HG03457 (cell line): ENCODE measurements around the gene SOD2.
A peak's percentile ranks its signal among the peaks of the same experiment; 100 is the strongest.
"Not testable (repeated sequence)": the region's sequence is repeated elsewhere in the genome, so short reads cannot be mapped to it uniquely, and the experiment has no call there.

ENCODE experiments used
- ATAC-seq: cut with Tn5 transposase; IDR thresholded peaks from one replicate; pipeline ENCODE4 v1.9.1; 2021; ENCODE audit warnings: moderate number of reproducible peaks; ENCODE audit not compliant: unreplicated experiment

Gene SOD2

GRCh38 chr6:159684013-159684304, 9.1 kb downstream of the SOD2 start:
- ATAC-seq, result no peak

GRCh38 chr6:159682810-159683209, 10.2 kb downstream of the SOD2 start:
- no peak for ATAC-seq

DNA sequence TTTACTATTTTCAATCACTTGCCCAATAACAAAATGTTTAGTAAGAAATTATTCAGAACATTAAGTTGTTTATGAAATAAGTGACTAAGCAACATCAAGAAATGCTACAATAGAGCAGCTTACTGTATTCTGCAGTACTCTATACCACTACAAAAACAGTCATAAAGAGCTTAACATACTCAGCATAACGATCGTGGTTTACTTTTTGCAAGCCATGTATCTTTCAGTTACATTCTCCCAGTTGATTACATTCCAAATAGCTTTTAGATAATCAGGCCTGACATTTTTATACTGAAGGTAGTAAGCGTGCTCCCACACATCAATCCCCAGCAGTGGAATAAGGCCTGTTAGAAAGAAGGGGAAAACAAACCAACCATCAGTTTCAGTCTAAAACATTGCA, 10.7 kb downstream of the SOD2 start:
- ATAC-seq, result no peak

DNA sequence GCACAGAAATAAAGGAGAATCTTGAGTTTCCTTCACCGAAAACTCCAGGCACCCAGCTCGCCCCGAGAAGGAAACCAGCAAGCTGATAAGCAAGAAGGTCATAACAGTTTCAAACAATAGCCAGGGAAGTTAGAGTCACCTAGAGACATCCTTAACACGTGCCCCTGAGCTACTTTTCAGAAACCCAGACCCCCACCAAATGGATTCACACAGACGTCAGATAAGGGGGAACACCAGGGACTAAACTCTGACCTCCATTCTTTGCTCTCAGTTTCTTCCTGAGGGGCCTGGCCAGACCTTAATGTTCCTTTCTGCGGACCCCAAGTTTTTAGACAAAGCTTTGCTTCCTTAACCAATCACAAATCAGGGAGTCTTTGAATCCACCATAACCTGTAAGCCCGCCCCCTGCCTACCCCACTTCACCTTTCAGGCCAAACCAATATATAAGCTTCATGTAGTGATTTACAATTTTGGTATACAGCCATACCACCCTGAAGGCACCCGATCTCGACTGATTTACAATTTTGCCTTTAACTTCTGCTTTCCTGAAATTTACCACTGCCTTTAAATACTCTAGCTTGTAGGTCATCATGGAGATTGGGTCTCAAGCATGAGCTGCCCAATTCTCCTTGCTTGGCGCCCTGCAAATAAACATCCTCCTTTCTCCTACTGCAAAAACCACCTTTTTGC, 11.7 kb downstream of the SOD2 start:
- no peak for ATAC-seq

GRCh38 chr6:159680104-159680503, 12.9 kb downstream of the SOD2 start:
- no peak for ATAC-seq

GRCh38 chr6:159679091-159680077, 13.7 kb downstream of the SOD2 start:
- ATAC-seq, result no peak

- ATAC-seq, result no peak
Measured at GRCh38 chr6:159678574-159678973, 14.5 kb downstream of the SOD2 start.

DNA sequence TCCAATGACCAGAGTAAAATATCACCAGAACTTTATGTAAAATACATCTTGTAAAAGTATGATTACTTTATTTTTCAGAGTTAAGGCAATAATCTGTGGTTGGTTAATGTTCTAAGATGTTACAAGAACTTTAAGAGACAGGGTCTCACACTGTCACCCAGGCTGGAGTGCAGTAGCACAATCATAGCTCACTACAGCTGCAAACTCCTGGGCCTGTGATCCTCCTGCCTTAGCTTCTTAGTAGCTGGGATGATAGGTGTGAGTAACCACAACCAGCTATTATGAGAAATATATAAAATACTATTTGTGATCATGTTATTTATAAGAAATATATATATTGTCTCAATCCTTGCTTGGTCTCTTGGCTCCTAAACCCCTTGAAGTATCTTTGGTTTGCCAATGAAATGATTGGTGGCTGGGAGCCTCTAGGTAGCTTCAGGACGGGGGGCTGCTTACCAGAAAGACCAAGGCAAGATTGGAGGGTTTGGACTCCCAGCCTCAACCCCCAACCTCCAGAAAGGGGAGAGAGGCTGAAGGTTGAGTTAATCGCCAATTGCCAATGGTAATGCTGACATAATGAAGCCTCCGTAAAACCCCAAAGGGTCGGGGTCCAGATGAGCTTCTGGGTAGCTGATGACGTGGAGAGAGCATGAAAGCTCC, 15.4 kb downstream of the SOD2 start:
- no peak for ATAC-seq

DNA sequence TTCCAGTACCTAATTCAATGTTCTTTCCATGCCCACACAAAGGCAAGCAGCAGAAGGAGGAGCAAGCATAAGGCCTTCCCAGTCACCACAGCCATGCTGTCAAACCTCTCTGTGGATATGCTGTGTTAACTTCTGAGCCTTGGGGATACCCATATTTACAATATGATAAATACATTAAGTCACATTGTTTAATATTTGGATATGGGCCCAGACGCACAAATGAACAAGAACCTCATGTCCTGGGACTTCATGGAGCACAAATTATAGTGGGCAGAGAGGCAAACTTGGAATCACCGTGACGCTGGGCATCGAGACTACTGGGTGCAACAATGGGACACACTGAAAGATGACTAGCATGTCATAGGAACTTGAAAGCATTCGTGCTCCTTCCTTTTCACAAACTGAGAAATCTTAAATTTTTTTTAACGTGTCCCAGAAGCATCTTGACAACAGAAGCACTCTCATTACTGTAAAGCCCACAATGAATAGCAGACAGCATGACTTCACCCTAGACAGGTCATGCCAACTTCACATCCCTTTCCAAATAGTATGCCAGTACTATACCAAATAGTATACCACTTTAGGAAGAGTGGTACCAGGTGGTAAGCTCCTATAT, 16.0 kb downstream of the SOD2 start:
- no peak for ATAC-seq

DNA sequence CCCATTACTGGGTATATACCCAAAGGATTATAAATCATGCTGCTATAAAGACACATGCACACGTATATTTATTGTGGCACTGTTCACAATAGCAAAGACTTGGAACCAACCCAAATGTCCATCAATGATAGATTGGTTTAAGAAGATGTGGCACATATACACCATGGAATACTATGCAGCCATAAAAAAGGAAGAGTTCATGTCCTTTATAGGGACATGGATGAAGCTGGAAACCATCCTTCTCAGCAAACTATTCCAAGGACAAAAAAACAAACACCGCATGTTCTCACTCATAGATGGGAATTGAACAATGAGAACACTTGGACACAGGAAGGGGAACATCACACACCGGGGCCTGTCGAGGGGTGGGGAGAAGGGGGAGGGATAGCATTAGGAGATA, 16.8 kb downstream of the SOD2 start:
- ATAC-seq, result not testable (repeated sequence)

DNA sequence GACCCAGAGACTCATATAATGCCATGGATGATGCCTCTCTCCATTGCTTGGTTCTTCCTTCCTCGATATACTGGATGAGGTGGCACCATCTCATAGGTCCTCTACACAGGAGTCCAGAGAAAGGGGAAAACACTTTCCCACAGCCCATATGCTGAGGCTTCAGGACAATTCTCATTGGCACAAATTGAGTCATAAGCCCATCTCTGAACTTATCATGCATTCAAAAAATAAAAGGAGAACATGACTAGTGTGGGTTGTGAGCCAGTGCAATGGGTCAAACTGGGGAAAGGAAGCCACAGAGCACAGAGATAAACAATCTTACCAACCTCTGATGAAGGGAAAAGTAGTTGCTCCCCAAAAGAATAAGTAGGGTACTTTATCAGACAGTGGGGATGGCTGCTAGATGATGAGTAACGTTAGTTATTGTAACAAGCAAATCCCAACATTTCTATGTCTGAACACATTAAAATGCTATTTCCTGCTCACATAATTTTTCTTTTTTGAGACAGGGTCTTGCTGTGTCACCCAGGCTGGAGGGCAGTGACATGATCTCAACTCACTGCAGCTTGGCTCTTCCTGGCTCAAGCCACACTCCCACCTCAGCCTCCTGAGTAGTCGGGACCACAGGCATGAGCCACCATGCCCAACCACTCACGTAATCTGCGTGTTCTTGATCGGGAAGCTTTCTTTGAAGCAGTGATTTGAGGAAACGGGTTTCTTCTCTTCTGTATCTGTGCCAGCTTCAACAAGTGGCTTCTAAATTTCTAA, 27.0 kb downstream of the SOD2 start:
- no peak for ATAC-seq

GRCh38 chr6:159663368-159663889, 29.6 kb downstream of the SOD2 start:
- ATAC-seq, result not testable (repeated sequence)

GRCh38 chr6:159661977-159662376, 31.1 kb downstream of the SOD2 start:
- ATAC-seq, result not testable (repeated sequence)

- no peak for ATAC-seq
Measured at GRCh38 chr6:159655409-159655988, 37.5 kb downstream of the SOD2 start.

DNA sequence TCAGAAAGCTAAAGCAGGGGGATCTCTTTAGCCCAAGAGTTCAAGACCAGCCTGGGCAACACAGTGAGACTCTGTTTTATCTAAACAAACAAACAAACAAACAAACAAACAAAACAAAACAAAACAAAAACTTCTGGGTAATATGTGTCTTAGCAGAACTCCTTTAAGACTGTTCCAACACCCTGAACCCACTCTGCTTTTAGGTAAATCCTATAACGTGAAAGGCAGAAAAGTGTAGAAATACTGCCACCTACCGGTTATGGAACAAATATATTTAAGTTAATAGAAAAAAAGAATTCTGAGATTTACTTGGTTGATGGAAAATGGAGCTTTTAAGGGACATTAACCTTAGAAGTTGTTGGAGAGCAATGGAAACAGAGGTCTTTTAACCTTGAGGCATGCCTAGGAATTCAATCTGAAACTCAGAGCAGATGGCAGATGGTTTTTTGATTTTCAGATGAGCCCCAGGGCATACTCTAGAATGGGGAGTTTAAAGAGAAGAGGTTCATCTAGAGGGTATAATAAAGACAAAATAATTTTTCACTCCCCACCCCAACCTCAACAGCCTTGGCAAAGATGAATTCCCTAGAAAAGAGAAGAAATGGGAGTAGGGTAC, 38.5 kb downstream of the SOD2 start:
- ATAC-seq, result no peak

- no peak for ATAC-seq
Measured at GRCh38 chr6:159650314-159650713, 42.7 kb downstream of the SOD2 start.

- no peak for ATAC-seq
Measured at GRCh38 chr6:159649441-159649840, 43.6 kb downstream of the SOD2 start.

DNA sequence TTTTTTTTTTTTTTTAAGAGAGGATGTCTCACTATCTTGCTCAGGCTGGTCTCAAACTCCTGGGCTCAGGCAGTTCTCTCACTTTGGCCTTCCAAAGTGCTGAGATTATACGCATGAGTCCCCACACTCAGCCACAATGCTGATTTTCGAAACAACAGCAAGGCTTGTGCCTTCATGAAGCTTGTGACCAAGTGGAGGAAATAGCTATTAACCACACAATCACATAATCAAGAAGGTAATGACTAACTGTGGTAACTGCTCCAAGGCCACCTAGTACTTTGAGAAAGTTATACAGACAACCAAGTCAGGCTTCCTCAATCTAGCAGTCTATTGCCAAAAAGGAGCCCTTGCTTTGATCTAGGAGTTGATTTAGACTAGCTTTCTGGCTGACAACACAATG, 46.3 kb downstream of the SOD2 start:
- peak; percentile 98 for ATAC-seq

- no peak for ATAC-seq
Measured at GRCh38 chr6:159646116-159646515, 46.9 kb downstream of the SOD2 start.

DNA sequence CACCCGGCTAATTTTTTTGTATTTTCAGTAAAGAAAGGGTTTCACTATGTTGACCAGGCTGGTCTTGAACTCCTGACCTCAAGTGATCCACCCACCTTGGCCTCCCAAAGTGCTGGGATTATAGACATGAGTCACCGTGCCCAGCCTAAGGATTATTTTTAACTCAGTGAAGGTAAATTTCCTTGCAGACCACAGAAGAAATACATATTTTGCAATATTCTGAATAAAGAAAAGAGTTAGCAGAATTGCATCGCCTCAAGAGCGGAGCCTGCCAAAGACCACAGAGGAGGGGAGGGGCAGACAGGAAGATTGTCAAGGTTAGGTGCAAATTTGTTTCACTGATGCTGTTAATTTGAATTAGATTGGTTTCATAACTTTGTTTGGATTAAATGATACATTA, 47.4 kb downstream of the SOD2 start:
- no peak for ATAC-seq
